HepG2 (cell line): ENCODE results near the gene TMEM19. TPM values are rescaled to one million over a fixed set of nuclear protein-coding genes. Genes with fewer than 3 reads are reported as not detected.
"Not testable (repeated sequence)": the region's sequence is repeated elsewhere in the genome, so short reads cannot be mapped to it uniquely, and the experiment has no call there.

Experiments used
- ATAC-seq: fragments of 200-7000 bp; cut with Tn5 transposase; 3 replicates; pipeline ENCODE4 v1.9.1; 2020; ENCODE audit warnings: mild to moderate bottlenecking, moderate library complexity
- BruUV-seq: library from RNA; stranded (reverse); fragments of 400-500 nt; replicated peaks from 2 replicates; lab custom pipeline; 2021; lab: Mats Ljungman, UMichigan
- CTCF ChIA-PET: fragments of 300-600 bp; formaldehyde crosslinking; extraction: SDS; loops from one replicate; lab custom pipeline; 2021; ENCODE audit warnings: low total read pairs, inconsistent platforms, low intra/inter-chr PET ratio; lab: Yijun Ruan, JAX
- POLR2A ChIA-PET: fragments of 350-600 bp; sonication (Branson Sonifier 250); formaldehyde crosslinking; loops from one replicate; lab custom pipeline; 2020; ENCODE audit warnings: antibody characterized with exemption, inconsistent platforms; lab: Yijun Ruan, JAX
- DNase-seq: peaks from one replicate; pipeline ENCODE4 v3.0.0-alpha.2; 2015; ENCODE audit warnings: low spot score
- FAIRE-seq: peaks from 3 replicates; lab custom pipeline; 2011; peaks lifted over from hg19 to GRCh38; lab: Jason Lieb, UNC
- H2AFZ ChIP-seq: one replicate; pipeline ENCODE4 v1.6.1; 2011; ENCODE audit warnings: low read length, inconsistent platforms
- H3K27ac ChIP-seq: fragments of 300-600 bp; 3 replicates; pipeline ENCODE4 v1.8.0; 2011; ENCODE audit warnings: mixed run types, mild to moderate bottlenecking, mixed read lengths, low read length, inconsistent platforms; ENCODE audit not compliant: insufficient read depth; ENCODE audit errors: extremely low read length
- H3K27me3 ChIP-seq, 2 experiments: fragments of 200-600 bp in 1 of 2; 2 replicates in 1 of 2; 3 replicates in 1 of 2; pipeline versions ENCODE4 v1.6.0 to v1.8.0; 2011; ENCODE audit warnings: low read length in 2 of 2, mild to moderate bottlenecking in 2 of 2, moderate library complexity in 2 of 2, inconsistent platforms in 1 of 2; ENCODE audit not compliant: insufficient read depth in 2 of 2, control insufficient read depth in 1 of 2
- H3K36me3 ChIP-seq, 2 experiments: fragments of 200-600 bp in 1 of 2; replicated peaks in 1 of 2; 2 replicates in 1 of 2; 3 replicates in 1 of 2; pipeline versions ENCODE4 v1.5.1 to v1.8.0; 2011; ENCODE audit warnings: low read length in 2 of 2, inconsistent platforms in 1 of 2; ENCODE audit not compliant: insufficient read depth in 2 of 2, control insufficient read depth in 1 of 2
- H3K4me1 ChIP-seq: 2 replicates; pipeline ENCODE4 v1.5.1; 2012; ENCODE audit warnings: low read length, inconsistent platforms; ENCODE audit not compliant: insufficient read depth
- H3K4me2 ChIP-seq: 2 replicates; pipeline ENCODE4 v1.6.0; 2011; ENCODE audit warnings: low read depth, low read length, inconsistent platforms
- H3K4me3 ChIP-seq, 3 experiments: fragments of 200-600 bp in 1 of 3; sonication (generic), shearing (Covaris generic) in 1 of 3; replicated peaks in 1 of 3; 2 replicates each; pipeline ENCODE4 v1.5.1; 2011 to 2016; ENCODE audit warnings: low read length in 3 of 3, inconsistent platforms in 2 of 3, low read depth in 2 of 3, mild to moderate bottlenecking in 2 of 3, control low read depth in 1 of 3, mixed read lengths in 1 of 3; ENCODE audit not compliant: insufficient read depth in 1 of 3
- H3K79me2 ChIP-seq: one replicate; pipeline ENCODE4 v1.6.1; 2011; ENCODE audit warnings: low read length, inconsistent platforms; ENCODE audit not compliant: insufficient read depth
- H3K9ac ChIP-seq: 2 replicates; pipeline ENCODE4 v1.6.0; 2011; ENCODE audit warnings: mild to moderate bottlenecking, low read depth, low read length, inconsistent platforms; ENCODE audit not compliant: insufficient read depth
- H3K9me3 ChIP-seq: 2 replicates; pipeline ENCODE4 v1.5.1; 2012; ENCODE audit warnings: mild to moderate bottlenecking, low read length
- H4K20me1 ChIP-seq: 2 replicates; pipeline ENCODE4 v1.6.0; 2011; ENCODE audit warnings: inconsistent platforms, mild to moderate bottlenecking, low read length, moderate library complexity; ENCODE audit not compliant: insufficient read depth
- ERF ChIP-seq: IDR thresholded peaks from 2 replicates; pipeline ENCODE4 v1.6.1; 2018; ENCODE audit warnings: missing biosample characterization, missing genetic modification reagents
- FOXO4 ChIP-seq: sonication (generic); formaldehyde crosslinking; conservative IDR thresholded peaks from 2 replicates; pipeline ENCODE4 v1.8.1; 2023; ENCODE audit warnings: missing genetic modification reagents
- ZBTB40 ChIP-seq, 2 experiments: fragments of 450-650 bp in 1 of 2; sonication (generic) in 1 of 2; formaldehyde crosslinking in 1 of 2; IDR thresholded peaks; 2 replicates each; pipeline versions ENCODE4 v1.6.1 to v1.8.0; 2016 to 2022; ENCODE audit warnings: antibody characterized with exemption in 1 of 2, mild to moderate bottlenecking in 1 of 2, missing genetic modification reagents in 1 of 2
- WGBS: methylation state at CpG from one replicate; pipeline ENCODE4 v1.1.6; 2017; ENCODE audit warnings: low lambda C conversion rate; 5-methylcytosine and 5-hydroxymethylcytosine counted together
- in situ Hi-C: cut with HindIII; loops from 2 replicates; pipeline ENCODE4 v1.10.0; 2017; ENCODE audit warnings: low pct_unique_long_range_greater_than_20kb; ENCODE audit not compliant: extremely low pct_ligation_motif_present
- intact Hi-C: fragments of 100-400 bp; cut with micrococcal nuclease; formaldehyde crosslinking; loops from one replicate; pipeline ENCODE4 v1.10.0; 2022; ENCODE audit not compliant: unreplicated experiment
- polyA plus RNA-seq, 8 experiments: library from polyadenylated mRNA; depleted of rRNA in 3 of 8; stranded (reverse) in 7 of 8; unstranded in 1 of 8; fragments of >200 nt; fragmentation: Illumina TruSeq in 4 of 8; extraction: Trizol in 4 of 8; gene quantifications; 2 replicates each; pipeline versions ENCODE4 v1.2.1 to v1.2.3, GENCODE V29; 2011 to 2016; ENCODE audit warnings: low read depth in 4 of 8, missing spikeins in 1 of 8, mixed read lengths in 1 of 8; ENCODE audit not compliant: insufficient read depth in 1 of 8
- total RNA-seq, 5 experiments: library from RNA; depleted of rRNA; stranded (reverse); fragments of >200 nt; fragmentation: Illumina TruSeq; extraction: Trizol; gene quantifications; 2 replicates each; pipeline ENCODE4 v1.2.3, GENCODE V29; 2016; ENCODE audit warnings: low read depth in 1 of 5

The TMEM19 gene
- total and polyA plus RNA-seq, 2 of the 13 experiments (the other 11 are each of a cell fraction or from before 2014, with no cell fraction given) = 16.9 to 22.5 TPM

- TF ChIP-seq ZBTB40 (IDR thresholded peaks at IDR 0.05) (no peak), ZBTB40 (CRISPR knock-in tag; IDR thresholded peaks at IDR 0.05) (no peak), ERF (CRISPR knock-in tag) (no peak), FOXO4 (CRISPR knock-in tag) (no peak)
Observed at GRCh38 chr12:71693126-71693525, 7.2 kb downstream of the TMEM19 start (continued).

GRCh38 chr12:71693651-71694050, 7.8 kb downstream of the TMEM19 start:
- ATAC-seq, H3K4me2 ChIP-seq, H3K79me2 ChIP-seq, BruUV-seq, H3K27me3 ChIP-seq, H3K9me3 ChIP-seq, H3K9ac ChIP-seq, in situ Hi-C loops, DNase-seq, intact Hi-C loops, H4K20me1 ChIP-seq, CTCF ChIA-PET, POLR2A ChIA-PET, FAIRE-seq, H2AFZ ChIP-seq, H3K27ac ChIP-seq, H3K4me3 ChIP-seq: not testable (repeated sequence)
- peaks cover 0 to 13% of the 10 kb centered on the region in 2 experiments; a peak in 2 of 5 replicates for H3K36me3 ChIP-seq
- peaks cover 21% of the 10 kb centered on the region for H3K4me1 ChIP-seq
- WGBS = 97% methylated on average over 5 of the region's 5 CpGs
